Effector CD4-positive, alpha-beta T cell (primary cell): ENCODE results near the gene TLK2.
"Not testable (repeated sequence)": the region's sequence is repeated elsewhere in the genome, so short reads cannot be mapped to it uniquely, and the experiment has no call there.

Source experiments
- DNase-seq: peaks from one replicate; pipeline ENCODE4 v3.0.0-alpha.2; 2020

The TLK2 gene

DNA sequence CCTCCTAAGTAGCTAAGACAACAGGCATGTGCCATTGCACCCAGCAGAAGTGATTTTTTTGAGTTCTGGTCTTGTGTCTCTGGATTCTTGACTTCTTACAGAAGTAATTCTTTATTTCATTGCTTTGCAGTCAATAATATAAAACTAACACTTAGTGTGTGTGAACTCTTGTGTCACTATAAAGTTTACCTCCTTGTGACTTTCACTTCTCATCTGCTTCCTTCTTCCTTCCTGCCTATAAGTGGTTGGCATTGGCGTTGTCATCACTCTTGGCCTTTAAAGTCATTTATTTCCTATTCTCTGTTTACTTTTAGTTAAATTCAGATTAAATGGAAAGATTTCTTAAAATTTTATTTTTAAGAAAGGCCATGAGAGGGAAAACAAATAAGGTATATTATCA is 12.4 kb downstream of the TLK2 start:
- DNase-seq, result not testable (repeated sequence)

GRCh38 chr17:62493049-62493655 is 14.5 kb downstream of the TLK2 start:
- DNase-seq, result not testable (repeated sequence)

GRCh38 chr17:62494073-62494472 is 15.4 kb downstream of the TLK2 start:
- DNase-seq, result not testable (repeated sequence)

DNA sequence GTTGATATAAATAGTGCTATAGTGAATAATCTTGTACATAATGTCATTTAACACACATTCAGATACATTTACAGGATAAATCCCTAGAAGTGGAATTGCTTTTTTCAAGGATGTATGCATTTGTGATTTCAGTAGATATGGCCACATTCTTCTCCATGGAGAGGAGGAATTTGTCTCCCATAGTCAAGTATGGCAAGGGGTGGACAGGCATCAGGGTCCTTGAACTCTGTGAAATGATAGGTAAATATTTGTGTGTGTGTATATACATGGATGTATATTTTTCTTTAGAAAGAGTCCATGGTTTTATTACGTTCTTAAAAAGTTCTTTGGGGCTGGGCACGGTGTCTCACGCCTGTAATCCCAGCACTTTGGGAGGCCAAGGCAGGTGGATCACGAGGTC is 17.7 kb downstream of the TLK2 start:
- DNase-seq, result not testable (repeated sequence)

GRCh38 chr17:62498796-62499195 is 20.2 kb downstream of the TLK2 start:
- not testable (repeated sequence) for DNase-seq

DNA sequence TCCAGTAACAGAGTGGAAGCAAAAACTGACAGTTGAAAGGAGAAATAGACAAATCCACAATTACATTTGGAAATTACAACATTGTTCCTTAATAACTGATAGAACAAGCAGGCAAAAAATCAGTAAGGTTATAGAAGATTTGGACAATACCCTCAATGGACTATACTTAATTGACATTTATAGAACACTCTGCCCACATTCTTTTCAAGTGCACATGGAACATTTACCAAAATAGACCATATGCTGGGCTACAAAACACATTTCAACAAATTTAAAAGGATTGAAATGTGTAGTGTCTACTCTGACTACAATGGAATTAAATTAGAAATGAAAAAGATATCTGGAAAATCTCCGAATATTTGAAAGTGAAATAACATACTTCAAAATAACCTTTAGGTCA is 21.8 kb downstream of the TLK2 start:
- DNase-seq, result not testable (repeated sequence)

DNA sequence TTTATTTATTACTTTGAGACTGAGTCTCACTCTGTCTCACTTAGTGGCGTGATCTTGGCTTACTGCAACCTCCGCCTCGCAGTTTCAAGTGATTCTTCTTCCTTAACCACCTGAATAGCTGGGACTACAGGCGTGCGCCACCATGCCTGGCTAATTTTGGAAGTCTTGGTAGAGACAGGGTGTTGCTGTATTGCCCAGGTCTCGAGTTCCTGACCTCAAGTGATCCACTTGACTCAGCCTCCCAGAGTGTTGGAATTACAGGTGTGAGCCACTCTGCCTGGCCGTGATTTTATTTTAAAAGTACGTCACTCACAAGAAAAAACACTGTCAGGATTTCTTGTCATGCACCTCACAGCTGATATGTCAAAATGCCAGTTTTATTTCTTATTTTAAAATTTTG is 26.2 kb downstream of the TLK2 start:
- DNase-seq, result not testable (repeated sequence)

DNA sequence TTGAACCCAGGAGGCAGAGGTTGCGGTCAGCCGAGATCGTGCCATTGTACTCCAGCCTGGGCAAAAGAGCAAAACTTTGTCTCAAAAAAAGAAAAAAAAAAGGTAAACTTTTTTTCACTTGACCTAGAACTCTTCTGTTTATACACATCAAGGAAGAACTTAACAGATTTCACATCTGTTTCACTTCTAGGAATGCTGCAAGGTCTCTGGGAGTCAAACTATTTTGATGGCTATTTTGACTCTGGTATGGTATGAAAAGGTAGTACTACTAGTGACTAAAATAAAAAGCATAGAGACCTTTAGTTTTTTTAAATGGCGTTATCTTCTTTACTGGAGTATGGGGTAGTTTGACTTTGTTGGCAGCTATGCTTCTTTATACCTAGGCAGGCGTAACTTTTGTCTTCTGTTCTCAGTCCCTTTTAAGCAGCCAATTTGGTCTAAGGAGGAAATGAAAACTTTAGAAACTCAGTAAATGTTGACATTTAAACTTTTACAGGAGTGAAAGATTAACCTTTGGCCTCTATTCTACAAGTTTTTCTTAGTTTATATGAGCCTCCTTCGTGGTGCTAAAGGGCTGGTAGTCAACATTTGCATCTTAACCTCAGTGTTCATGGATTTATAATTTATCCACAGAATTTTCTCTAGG is 28.7 kb downstream of the TLK2 start:
- not testable (repeated sequence) for DNase-seq

GRCh38 chr17:62510247-62510819 is 31.7 kb downstream of the TLK2 start:
- not testable (repeated sequence) for DNase-seq

DNA sequence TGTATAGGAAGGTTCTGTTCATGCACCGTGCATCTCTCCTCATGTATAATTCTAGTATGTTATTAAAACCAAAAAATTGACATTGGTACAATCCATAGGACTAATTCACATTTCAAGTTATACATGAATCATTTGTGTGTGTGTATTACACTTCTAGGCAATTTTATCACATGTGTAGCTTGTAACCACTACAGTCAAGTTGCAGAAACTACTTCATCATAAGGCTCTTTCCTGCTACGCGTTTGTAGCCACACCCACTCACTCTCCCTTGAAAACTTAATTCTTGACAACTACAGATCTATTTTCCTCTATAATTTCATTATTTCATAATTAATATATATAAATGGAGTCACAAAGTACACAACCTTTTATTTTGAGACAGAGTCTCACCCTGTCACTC is 32.4 kb downstream of the TLK2 start:
- DNase-seq, result not testable (repeated sequence)

DNA sequence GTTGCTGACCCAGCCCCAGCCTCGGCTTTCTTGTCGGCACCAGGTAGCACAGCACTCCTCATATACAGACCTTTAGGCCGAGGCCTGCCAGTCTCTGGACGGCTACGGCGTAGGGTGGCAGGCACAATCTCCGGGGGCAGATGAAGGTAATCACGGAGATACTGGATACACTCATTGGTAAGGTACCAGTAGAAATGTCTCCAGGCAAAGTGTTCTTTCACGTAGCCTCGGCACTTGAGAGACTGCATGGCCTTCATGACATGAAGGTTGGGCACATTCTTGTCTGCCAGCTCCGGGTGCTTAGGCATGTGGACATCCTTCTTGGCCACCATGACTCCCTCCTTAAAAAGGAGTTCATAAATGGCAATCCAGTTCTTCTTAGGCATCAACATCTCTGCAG is 37.8 kb downstream of the TLK2 start:
- not testable (repeated sequence) for DNase-seq

GRCh38 chr17:62521295-62521694 is 42.7 kb downstream of the TLK2 start:
- not testable (repeated sequence) for DNase-seq

- DNase-seq, result not testable (repeated sequence)
Observed at GRCh38 chr17:62524077-62524476, 45.5 kb downstream of the TLK2 start.

- DNase-seq, result not testable (repeated sequence)
Observed at GRCh38 chr17:62525317-62525716, 46.7 kb downstream of the TLK2 start.

GRCh38 chr17:62530936-62531335 is 52.3 kb downstream of the TLK2 start:
- DNase-seq, result not testable (repeated sequence)

- not testable (repeated sequence) for DNase-seq
Observed at GRCh38 chr17:62536557-62536956, 57.9 kb downstream of the TLK2 start.

- not testable (repeated sequence) for DNase-seq
Observed at GRCh38 chr17:62541073-62541472, 62.4 kb downstream of the TLK2 start.

- not testable (repeated sequence) for DNase-seq
Observed at GRCh38 chr17:62543278-62543775, 64.7 kb downstream of the TLK2 start.

- not testable (repeated sequence) for DNase-seq
Observed at GRCh38 chr17:62546066-62546465, 67.4 kb downstream of the TLK2 start.

- DNase-seq, result peak; percentile 17
Observed at GRCh38 chr17:62552851-62553659, 74.4 kb downstream of the TLK2 start.

DNA sequence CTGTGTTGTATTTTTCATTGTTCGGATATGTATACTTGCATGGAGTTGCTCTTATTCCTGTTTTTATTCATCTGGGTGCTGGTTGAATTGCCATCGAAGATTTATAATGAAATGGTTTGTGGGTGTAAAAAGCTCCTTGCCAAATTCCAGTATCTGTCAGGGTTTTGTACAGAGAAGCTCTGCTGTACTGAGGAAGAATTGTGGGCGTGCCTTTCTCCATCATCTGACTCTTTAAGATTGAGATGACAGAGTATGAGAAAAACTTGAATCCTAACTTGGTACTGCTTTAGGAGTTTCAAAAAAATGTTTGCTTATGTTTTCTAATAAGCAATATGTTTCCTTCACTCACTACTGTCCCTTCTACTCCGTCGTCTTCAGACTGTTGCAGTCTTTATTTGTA is 78.9 kb downstream of the TLK2 start:
- DNase-seq, result not testable (repeated sequence)

GRCh38 chr17:62558941-62559340 is 80.3 kb downstream of the TLK2 start:
- DNase-seq, result not testable (repeated sequence)

DNA sequence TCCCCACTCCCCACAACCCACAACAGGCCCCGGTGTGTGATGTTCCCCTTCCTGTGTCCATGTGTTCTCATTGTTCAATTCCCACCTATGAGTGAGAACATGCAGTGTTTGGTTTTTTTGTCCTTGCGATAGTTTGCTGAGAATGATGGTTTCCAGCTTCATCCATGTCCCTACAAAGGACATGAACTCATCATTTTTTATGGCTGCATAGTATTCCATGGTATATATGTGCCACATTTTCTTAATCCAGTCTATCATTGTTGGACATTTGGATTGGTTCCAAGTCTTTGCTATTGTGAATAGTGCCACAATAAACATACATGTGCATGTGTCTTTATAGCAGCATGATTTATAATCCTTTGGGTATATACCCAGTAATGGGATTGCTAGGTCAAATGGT is 82.3 kb downstream of the TLK2 start:
- DNase-seq, result not testable (repeated sequence)
